Heart left ventricle (tissue), 16 donors: ENCODE results near the gene MNS1. TPM values are rescaled to one million over a fixed set of nuclear protein-coding genes. Genes with fewer than 3 reads are reported as not detected.
"Not testable (repeated sequence)": the region's sequence is repeated elsewhere in the genome, so short reads cannot be mapped to it uniquely, and the experiment has no call there.

Source experiments
- ATAC-seq, 4 donors: fragments of 200-7000 bp; cut with Tn5 transposase; one replicate each; pipeline ENCODE4 v1.9.1; 2020 to 2022; ENCODE audit warnings: moderate library complexity in 4 of 4, mild to moderate bottlenecking in 3 of 4, moderate number of reproducible peaks in 1 of 4
- DNase-seq, 5 donors: peaks; one replicate each; pipeline ENCODE4 v3.0.0-alpha.2; 2020
- H3K27ac ChIP-seq, 12 donors: fragments of 200-600 bp; sonication (generic) in 4 of 12; one replicate each; pipeline versions ENCODE4 v1.5.0 to v1.8.0; 2016 to 2022; ENCODE audit warnings: mild to moderate bottlenecking in 2 of 12
- H3K27me3 ChIP-seq, 9 donors: fragments of 200-600 bp; sonication (generic) in 2 of 9; one replicate each; pipeline versions ENCODE4 v1.5.1 to v1.8.0; 2016 to 2022; ENCODE audit warnings: mild to moderate bottlenecking in 3 of 9
- H3K36me3 ChIP-seq, 9 donors: fragments of 200-600 bp; sonication (generic) in 2 of 9; one replicate each; pipeline versions ENCODE4 v1.5.0 to v1.8.0; 2018 to 2022; ENCODE audit warnings: mild to moderate bottlenecking in 2 of 9
- H3K4me1 ChIP-seq, 12 donors: fragments of 200-600 bp; sonication (generic) in 4 of 12; one replicate each; pipeline versions ENCODE4 v1.5.0 to v1.8.0; 2016 to 2022; ENCODE audit warnings: mild to moderate bottlenecking in 3 of 12
- H3K4me3 ChIP-seq, 12 donors: fragments of 200-600 bp; sonication (generic) in 4 of 12; one replicate each; pipeline versions ENCODE4 v1.5.0 to v1.8.0; 2017 to 2022; ENCODE audit warnings: mild to moderate bottlenecking in 9 of 12, moderate library complexity in 4 of 12
- H3K9me3 ChIP-seq, 12 donors: fragments of 200-600 bp; sonication (generic) in 4 of 12; one replicate each; pipeline versions ENCODE4 v1.5.0 to v1.8.0; 2016 to 2022; ENCODE audit warnings: mild to moderate bottlenecking in 1 of 12
- CTCF ChIP-seq, 12 donors: fragments of 200-600 bp; sonication (generic) in 4 of 12; IDR thresholded peaks; one replicate each; pipeline versions ENCODE4 v1.5.0 to v1.8.0; 2018 to 2022; ENCODE audit warnings: antibody characterized with exemption in 12 of 12, mild to moderate bottlenecking in 5 of 12
- POLR2A ChIP-seq, 2 donors: fragments of 450-650 bp; IDR thresholded peaks; one replicate each; pipeline ENCODE4 v1.6.1; 2017; ENCODE audit warnings: antibody characterized with exemption in 2 of 2, mild to moderate bottlenecking in 2 of 2, moderate library complexity in 2 of 2
- WGBS, 4 donors: extraction: QIAGEN DNeasy Blood & Tissue Kit in 2 of 4; methylation state at CpG; one replicate each; pipeline versions ENCODE4 v1.1.5 to v1.1.7; 2013 to 2018; 5-methylcytosine and 5-hydroxymethylcytosine counted together
- intact Hi-C, 10 donors: fragments of 100-400 bp; cut with DNase I; formaldehyde crosslinking; loops; one replicate each; pipeline versions ENCODE4 v1.11.1 to v1.14.2; 2022
- polyA plus RNA-seq, 2 donors: library from polyadenylated mRNA; stranded (reverse); fragments of 200-250 nt; gene quantifications; one replicate each; pipeline ENCODE4 v1.2.3, GENCODE V29; 2013
- total RNA-seq, 9 donors: library from RNA; depleted of rRNA in 2 of 9; stranded (reverse); fragments of >200 nt in 2 of 9; fragmentation: NEBNext Ultra II Directional in 3 of 9; extraction: Animal tissue kit (Norgen Biotek cat#: 25700) in 3 of 9; gene quantifications; one replicate each; pipeline versions ENCODE4 v1.1.0 to v1.2.4, GENCODE V29; 2016 to 2023
- donor health status: ischemic (EF 13 %, LVEDD 7.1; RV severe dilation, severe dysfunction).
- donor health status: healthy with polysubstance abuse.
- donor health status: DM: no; HTN: yes; CAD: no.
- donor health status: DM: no; HTN: no; CAD: no.
- donor health status: ischemic (EF 25% LVEDD 6.9; RV normal size, moderate dysfunction).
- donor health status: ischemic (EF 25% LVEDD 5.7; RV mildly dilated, moderate dysfunction).
- donor health status: healthy.
- donor health status: DM: yes; HTN: yes; CAD: no.
- donor health status: ischemic (EF 35%, LVEDD 5.7; RV mildly dilated, moderate dysfunction).
- donor health status: nonischemic (EF 11% LVEDD 7.7; RV severe dilation, severe dysfunction).
- donor health status: DM: yes; HTN: yes; CAD: no.
- donor health status: PGD.
- donor health status: ischemic (EF 29% LVEDD 5.4; RV normal size, mild dysfunction).
- donor health status: nonischemic (EF 23%, LVEDD 6.1; RV moderate dilation, normal function).

MNS1 gene
- total and polyA plus RNA-seq, 11 donors = 0.30 to 2.6 (median 0.81) TPM

DNA sequence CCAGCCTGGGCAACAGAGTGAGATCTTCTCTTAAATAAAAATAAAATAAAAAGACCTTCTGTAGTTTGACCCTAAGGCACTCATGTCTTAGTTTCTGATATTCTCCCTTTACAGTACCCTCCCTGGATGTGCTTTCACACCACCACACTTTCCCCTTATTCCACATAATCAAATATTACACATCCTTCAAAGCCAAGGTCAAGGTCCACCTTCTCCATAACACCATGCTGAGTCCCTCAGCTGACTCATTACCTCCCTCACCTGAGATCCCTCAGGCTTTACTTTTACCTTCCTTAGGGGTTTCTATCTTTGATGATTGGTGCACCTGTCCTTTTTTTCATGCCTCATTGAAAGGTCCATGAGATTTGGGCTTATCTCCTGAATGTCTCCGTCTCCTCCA is 25.5 kb upstream of the MNS1 start:
- ATAC-seq (no peak), DNase-seq (no peak)
- Histone ChIP-seq H3K27ac (no peak overlapping the region), H3K4me1 (no peaks in the 10 kb centered on the region), H3K9me3 (no peaks in the 10 kb centered on the region), H3K4me3 (no peak overlapping the region), H3K36me3 (no peaks in the 10 kb centered on the region), H3K27me3 (no peaks in the 10 kb centered on the region)
- TF ChIP-seq POLR2A (IDR thresholded peaks at IDR 0.05) = no peak
- no peak for TF ChIP-seq CTCF (IDR thresholded peaks at IDR 0.05)
- WGBS, 4 donors = 90 to 95% (median 93%) methylated on average over 1 of the region's 1 CpG
- intact Hi-C loops = loop anchor here in 9 of 10 donors (5.0 to 10.0 kb wide), 9 partner anchors 374 to 1044 kb away; no protein-coding TSS in a partner anchor

GRCh38 chr15:56486206-56486605 is 21.3 kb upstream of the MNS1 start:
- H3K36me3 ChIP-seq, H3K9me3 ChIP-seq, H3K4me1 ChIP-seq, H3K27me3 ChIP-seq, H3K27ac ChIP-seq, DNase-seq, H3K4me3 ChIP-seq, ATAC-seq: not testable (repeated sequence)
- intact Hi-C loops = loop anchor here in 1 of 10 donors (5.0 kb wide), 1 partner anchor 51 kb away; no protein-coding TSS in a partner anchor
- 80 to 94% (median 84%) methylated on average over 2 of the region's 2 CpGs for WGBS, 4 donors

- not testable (repeated sequence) for ATAC-seq, H3K27ac ChIP-seq, H3K4me1 ChIP-seq, H3K9me3 ChIP-seq, H3K4me3 ChIP-seq, H3K27me3 ChIP-seq, H3K36me3 ChIP-seq
- peak in 1 of 5 donors; percentile 34 for DNase-seq
- intact Hi-C loops = loop anchor here in 1 of 10 donors (5.0 kb wide), 1 partner anchor 52 kb away; no protein-coding TSS in a partner anchor
- WGBS, 4 donors = 77 to 91% (median 88%) methylated on average over 3 of the region's 3 CpGs
Observed at GRCh38 chr15:56485426-56485825, 20.5 kb upstream of the MNS1 start.

DNA sequence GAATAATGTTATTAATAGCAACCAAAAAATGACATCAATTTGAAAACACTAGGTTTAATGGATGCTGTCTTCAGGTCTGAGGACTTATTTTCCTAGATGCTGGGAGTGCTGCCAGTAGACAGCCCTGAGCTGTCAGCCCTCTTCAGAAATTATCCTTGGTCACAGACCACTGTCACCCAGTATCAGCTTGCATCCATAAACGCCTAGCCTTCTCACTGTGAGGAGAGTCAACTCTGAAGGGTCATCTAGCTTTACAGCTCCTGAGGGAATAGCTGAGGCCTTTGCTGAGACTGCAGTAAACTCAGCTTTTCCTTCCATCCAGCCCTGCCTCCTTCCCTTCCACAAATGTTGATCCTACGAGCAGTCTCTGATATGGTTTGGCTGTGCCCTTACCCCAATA is 19.4 kb upstream of the MNS1 start:
- TF ChIP-seq POLR2A (IDR thresholded peaks at IDR 0.05) (no peak), CTCF (IDR thresholded peaks at IDR 0.05) (no peak)
- Histone ChIP-seq H3K4me3 (no peak overlapping the region), H3K27me3 (no peaks in the 10 kb centered on the region), H3K36me3 (no peaks in the 10 kb centered on the region), H3K27ac (no peak overlapping the region), H3K4me1 (no peaks in the 10 kb centered on the region), H3K9me3 (peaks cover 0 to 5% (median 0%) of the 10 kb centered on the region in 12 donors)
- intact Hi-C loops = no loop called here
- no peak for ATAC-seq
- 55 to 78% (median 70%) methylated on average over 2 of the region's 2 CpGs for WGBS, 4 donors
- DNase-seq = no peak

DNA sequence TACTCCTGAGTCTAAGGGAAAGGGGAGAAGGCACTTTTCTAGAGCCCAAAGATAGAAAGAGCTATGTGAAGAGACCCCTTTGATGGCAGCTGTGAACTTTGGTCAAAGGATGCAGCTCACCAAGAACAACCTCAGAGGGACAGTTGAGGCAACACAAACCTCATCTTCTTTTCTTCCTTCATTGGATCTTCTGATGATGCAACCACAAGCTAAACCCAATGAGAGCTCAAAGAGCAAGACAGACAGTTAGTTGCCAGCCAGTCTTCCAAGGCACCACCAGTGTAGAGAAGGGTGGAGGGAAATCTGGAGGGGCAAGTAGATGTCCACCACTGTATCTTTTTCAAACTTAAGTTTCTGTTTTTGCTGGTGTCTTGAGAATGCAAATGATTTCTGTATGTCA is 10.4 kb upstream of the MNS1 start:
- Histone ChIP-seq H3K4me3 (no peak overlapping the region), H3K36me3 (no peaks in the 10 kb centered on the region), H3K4me1 (no peaks in the 10 kb centered on the region), H3K27ac (no peak overlapping the region), H3K9me3 (peaks cover 0 to 11% (median 0%) of the 10 kb centered on the region in 12 donors), H3K27me3 (peaks cover 0 to 9% (median 0%) of the 10 kb centered on the region in 9 donors)
- DNase-seq = no peak
- no peak for ATAC-seq
- intact Hi-C loops = no loop called here
- TF ChIP-seq CTCF (IDR thresholded peaks at IDR 0.05) (no peak), POLR2A (IDR thresholded peaks at IDR 0.05) (no peak)
